Activated naive CD8-positive, alpha-beta T cell treated with anti-CD3 and anti-CD28 coated beads, Interleukin-2, amount 50 U/mL, for 16 hours (primary cell): ENCODE measurements around the gene UBN1.

Source experiments
- DNase-seq: peaks from one replicate; pipeline ENCODE4 v3.0.0-alpha.2; 2020; ENCODE audit warnings: low read depth, low spot score

UBN1 gene

GRCh38 chr16:4846901-4847773 lies at the start of gene UBN1, which contains the start of gene GLYR1:
UBN1 (plus strand) TSS chr16:4847481; CDS start chr16:4852918, 5,437 bp downstream.
GLYR1 (minus strand) TSS chr16:4847288; CDS start chr16:4847265, 23 bp downstream.
- peak; percentile 100 for DNase-seq

- no peak for DNase-seq
Observed at GRCh38 chr16:4797805-4798252, 49.5 kb upstream of the UBN1 start.

GRCh38 chr16:4798456-4798855 lies 48.8 kb upstream of the UBN1 start:
- no peak for DNase-seq

- DNase-seq = no peak
Observed at GRCh38 chr16:4799171-4799855, 48.0 kb upstream of the UBN1 start.

GRCh38 chr16:4800290-4801041 lies 46.8 kb upstream of the UBN1 start:
- no peak for DNase-seq

GRCh38 chr16:4801051-4801961 lies 46.0 kb upstream of the UBN1 start:
- DNase-seq = no peak

- peak; percentile 49 for DNase-seq
Observed at GRCh38 chr16:4801962-4802658, 45.2 kb upstream of the UBN1 start, which contains the start of gene ROGDI. ROGDI (minus strand) TSS chr16:4802633; CDS start chr16:4802571, 62 bp downstream.

GRCh38 chr16:4802659-4803287 lies 44.5 kb upstream of the UBN1 start:
- DNase-seq = peak; percentile 70

- no peak for DNase-seq
Observed at GRCh38 chr16:4803401-4803844, 43.9 kb upstream of the UBN1 start.

GRCh38 chr16:4803898-4804762 lies 43.2 kb upstream of the UBN1 start:
- no peak for DNase-seq

GRCh38 chr16:4805231-4805630 lies 42.0 kb upstream of the UBN1 start:
- DNase-seq = no peak

- no peak for DNase-seq
Observed at GRCh38 chr16:4806280-4806679, 41.0 kb upstream of the UBN1 start.

GRCh38 chr16:4811242-4811641 lies 36.0 kb upstream of the UBN1 start:
- DNase-seq = no peak

- DNase-seq = no peak
Observed at GRCh38 chr16:4811773-4812172, 35.5 kb upstream of the UBN1 start.

- DNase-seq = no peak
Observed at GRCh38 chr16:4813251-4814003, 33.9 kb upstream of the UBN1 start.

GRCh38 chr16:4814046-4814445 lies 33.2 kb upstream of the UBN1 start:
- DNase-seq = no peak

GRCh38 chr16:4814542-4815173 lies 32.6 kb upstream of the UBN1 start:
- DNase-seq = no peak
